Germinal center (tissue), 1 donor: ENCODE data around the gene ZNF503.
"Not testable (repeated sequence)": the region's sequence is repeated elsewhere in the genome, so short reads cannot be mapped to it uniquely, and the experiment has no call there.

Experiments used
- DNase-seq: peaks from one replicate; pipeline ENCODE4 v3.0.0; 2012; ENCODE audit warnings: mixed read lengths, low spot score

The ZNF503 gene

GRCh38 chr10:75395066-75395931, 6.3 kb downstream of the ZNF503 start:
- DNase-seq: peak; percentile 73

DNA sequence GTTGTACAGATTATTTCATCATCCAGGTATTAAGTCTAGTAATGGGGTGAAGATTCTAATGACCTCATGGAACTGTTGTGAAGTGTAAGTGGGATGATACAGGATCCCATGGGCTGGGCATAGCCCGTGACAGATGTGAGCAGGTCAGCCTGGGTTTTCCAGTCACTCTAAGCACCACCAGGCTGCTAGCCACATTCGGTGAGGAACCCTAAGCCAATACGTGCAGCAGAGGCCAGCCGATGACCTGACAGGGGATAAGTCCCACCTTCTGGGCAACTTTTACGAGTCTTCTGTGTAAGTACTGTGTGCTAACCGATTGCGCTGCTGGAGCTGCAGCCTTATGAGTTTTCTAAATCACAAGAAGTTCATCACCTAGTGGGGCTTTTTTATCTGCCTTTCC, 7.3 kb downstream of the ZNF503 start:
- no peak for DNase-seq

DNA sequence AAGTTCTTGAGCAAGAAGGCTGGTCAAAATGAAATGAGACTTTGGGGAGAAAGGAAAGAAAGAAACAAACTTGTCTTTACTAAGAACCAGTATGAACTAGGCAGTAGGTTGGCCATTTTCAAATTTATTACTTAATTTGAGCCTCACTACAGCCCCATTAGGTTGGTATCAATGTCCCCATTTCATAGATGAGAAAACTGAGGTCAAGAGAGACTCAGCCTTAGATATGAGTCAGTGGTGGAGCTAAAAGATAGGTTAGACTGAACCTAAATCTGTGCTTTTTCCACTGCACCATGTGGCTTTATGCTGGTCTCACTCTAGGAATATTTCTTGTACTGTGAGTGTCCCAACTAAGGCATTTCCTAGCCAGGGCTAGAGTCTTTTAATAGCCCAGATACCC, 8.8 kb downstream of the ZNF503 start:
- no peak for DNase-seq

GRCh38 chr10:75392271-75392670, 9.3 kb downstream of the ZNF503 start:
- DNase-seq: no peak

- DNase-seq: no peak
These were observed 11.4 kb downstream of the ZNF503 start for GRCh38 chr10:75390178-75390577.

DNA sequence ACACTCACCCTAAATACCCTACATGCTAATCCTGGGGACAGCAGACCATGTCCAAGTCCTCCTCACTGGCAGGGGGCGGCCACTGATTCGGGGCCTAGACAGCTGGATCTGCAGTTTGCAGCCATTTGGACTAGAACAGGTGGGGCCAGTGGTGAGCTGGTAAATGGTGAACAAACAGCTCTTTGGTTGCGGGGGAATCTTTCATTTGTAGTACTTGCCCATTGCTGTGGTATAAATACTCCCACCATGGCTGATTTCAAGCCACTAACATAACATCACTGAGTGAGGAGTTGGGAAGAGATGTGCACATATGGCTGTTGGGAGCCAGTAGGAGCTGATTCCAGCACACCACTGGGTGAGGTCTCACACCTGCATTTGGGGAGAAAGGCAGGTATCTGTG, 13.5 kb downstream of the ZNF503 start:
- no peak for DNase-seq

- no peak for DNase-seq
These were observed 15.4 kb downstream of the ZNF503 start for GRCh38 chr10:75386128-75386527.

- DNase-seq: no peak
These were observed 21.7 kb downstream of the ZNF503 start for GRCh38 chr10:75379817-75380216.

DNA sequence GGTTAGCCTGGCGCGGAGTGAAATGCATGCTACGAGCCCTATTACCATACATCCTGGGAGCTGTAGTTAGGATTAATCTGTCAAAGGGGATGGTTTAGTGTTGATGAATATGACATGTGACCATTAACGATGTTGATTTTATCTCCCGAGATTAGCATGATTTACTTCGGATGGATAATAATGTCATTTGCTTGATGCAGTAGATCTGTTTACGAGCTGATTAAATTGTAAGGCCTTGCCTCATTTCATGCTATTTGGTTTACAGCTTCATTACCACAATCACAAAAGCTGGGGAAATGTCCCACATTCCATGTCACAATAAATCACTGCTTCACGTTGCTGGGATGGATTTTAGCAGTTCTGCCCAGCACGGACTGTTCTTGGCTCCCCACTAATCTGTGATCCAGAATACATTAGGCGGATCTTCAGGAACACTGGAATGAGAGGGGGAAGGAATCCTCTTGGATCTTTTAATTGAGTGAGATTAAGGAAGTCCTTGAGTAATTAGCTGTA, 22.3 kb downstream of the ZNF503 start:
- no peak for DNase-seq

DNA sequence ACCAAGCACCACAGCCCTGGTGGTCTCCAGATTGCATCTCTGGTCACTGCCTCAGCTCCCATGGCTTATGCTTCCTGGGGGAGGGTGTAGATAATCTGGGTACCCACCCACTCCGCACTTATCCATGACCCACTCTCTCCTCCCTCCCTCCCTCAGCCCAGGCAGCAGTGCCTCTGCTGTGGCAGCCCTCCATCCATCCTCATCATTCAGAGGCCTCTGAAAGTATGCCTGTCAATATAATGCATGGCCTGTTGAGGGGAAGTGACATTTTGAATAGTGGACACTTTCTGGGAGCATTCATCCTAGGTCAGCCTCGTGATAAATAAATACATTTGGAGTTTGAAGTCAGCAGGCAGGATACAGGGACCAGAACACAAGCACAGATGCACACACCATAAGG, 23.2 kb downstream of the ZNF503 start:
- no peak for DNase-seq

DNA sequence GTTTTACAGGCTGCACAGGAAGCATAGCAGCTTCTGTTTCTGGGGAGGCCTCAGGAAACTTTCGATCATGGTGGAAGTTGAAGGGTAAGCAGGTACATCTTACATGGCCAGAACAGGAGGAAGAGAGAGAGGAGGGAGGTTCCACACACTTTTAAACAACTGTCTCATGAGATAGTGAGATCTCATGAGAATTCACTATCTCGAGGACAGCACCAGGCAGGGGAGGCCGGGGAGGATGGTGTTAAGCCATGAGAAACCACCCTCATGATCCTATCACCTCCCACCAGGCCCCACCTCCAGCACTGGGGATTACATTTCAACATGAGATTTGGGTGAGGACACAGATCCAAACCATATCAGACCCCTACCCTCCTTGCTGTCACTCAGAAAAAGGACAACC, 23.7 kb downstream of the ZNF503 start:
- DNase-seq: no peak

GRCh38 chr10:75375838-75376237, 25.7 kb downstream of the ZNF503 start:
- DNase-seq: peak; percentile 59

DNA sequence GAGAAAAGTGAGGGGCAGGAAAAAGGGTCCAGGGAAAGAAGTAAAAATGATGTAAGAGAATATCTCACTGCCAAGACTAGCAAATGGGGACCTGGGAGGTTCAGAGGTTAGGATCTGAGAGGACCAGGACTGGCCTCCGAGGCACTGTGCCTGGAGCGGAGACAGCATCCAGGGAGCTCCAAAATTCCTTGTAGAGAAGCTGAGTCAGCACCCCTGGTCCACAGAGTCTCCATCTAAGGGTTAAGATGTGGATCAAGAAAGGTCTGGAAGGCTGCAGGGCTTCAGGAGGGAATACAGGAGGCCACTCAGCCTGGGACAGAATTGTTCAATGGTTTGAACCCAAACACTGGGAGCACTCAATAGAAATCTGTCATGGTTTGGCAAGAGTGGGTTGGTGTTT, 30.6 kb downstream of the ZNF503 start:
- DNase-seq: no peak

GRCh38 chr10:75369838-75370237, 31.7 kb downstream of the ZNF503 start:
- DNase-seq: not testable (repeated sequence)

GRCh38 chr10:75367901-75368300, 33.7 kb downstream of the ZNF503 start:
- no peak for DNase-seq

DNA sequence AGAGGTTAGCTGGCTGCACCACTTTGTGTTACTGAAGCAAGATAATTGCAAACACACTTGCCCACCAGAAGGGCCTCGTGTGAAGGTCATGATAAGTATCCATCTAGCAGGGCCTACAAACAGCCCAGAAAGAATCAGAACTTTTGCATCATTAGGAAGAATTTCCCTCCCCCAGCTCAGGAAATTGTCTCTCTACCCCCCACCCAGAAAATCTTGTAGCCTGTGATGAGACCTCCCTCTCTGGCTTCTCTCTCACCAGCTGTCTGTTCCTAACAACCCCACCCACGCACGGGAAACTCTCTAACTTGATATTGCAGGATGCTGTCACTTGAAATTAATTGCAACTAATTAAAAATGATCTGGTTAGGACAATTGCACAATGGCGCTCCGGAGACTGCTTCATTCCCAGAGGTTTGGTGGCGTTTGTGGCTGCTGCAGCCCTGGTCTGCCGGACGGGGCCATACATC, 34.5 kb downstream of the ZNF503 start:
- no peak for DNase-seq

GRCh38 chr10:75363431-75363830, 38.1 kb downstream of the ZNF503 start:
- no peak for DNase-seq

DNA sequence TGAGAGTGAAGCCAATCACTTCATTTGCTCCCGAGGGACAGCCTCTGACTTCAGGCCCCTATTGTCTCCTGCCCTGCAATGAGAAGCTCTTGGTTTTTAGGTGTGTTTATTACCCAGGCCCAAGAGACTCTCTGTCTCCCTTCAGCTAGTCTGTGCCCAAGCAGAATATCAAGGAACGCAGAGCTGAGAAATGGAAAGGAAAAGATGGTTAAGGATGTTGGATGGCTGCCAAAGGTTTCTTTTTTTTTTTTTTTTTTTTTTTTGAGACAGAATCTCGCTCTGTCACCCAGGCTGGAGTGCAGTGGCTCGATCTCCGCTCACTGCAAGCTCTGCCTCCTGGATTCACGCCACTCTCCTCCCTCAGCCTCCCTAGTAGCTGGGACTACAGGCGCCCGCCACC, 41.7 kb downstream of the ZNF503 start:
- not testable (repeated sequence) for DNase-seq

- no peak for DNase-seq
These were observed 42.6 kb downstream of the ZNF503 start for GRCh38 chr10:75358835-75359421.

DNA sequence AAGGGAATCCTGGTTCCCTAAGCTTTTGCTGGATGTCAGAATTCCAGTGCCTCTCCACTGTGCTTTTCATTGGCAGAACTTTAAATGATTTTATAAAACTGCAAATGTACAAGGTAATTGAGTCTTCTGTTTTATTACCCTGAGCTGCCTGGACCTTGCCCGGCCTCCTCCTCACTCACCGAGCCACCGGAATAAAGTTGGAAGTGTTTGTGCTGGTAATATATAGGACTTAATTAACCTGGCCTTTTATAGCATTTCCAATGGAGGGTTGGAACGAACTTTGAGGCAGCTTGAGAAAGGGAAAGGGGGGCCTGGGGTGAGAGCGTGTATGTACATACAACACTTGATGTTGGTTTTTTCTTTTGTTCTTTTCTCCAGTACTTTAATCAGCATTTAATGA, 43.4 kb downstream of the ZNF503 start:
- DNase-seq: no peak

DNA sequence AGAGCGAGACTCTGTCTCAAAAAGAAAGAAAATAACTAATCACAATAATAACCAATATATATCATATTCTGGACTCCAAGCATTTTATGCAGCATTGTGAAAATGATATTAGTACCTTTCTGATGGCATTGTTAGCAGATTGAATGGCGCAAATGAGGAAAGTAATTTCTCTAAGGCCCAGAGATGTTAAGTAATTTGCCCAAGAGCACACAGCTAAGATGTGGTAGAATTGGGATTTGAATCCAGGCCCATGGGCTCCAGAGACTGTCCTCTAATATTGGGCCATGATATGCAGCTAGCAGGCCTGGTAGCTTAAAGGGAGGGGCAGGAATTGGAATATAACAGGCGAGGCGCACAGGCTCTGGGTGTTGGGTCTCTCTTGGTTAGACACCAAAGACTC, 44.1 kb downstream of the ZNF503 start:
- no peak for DNase-seq

DNA sequence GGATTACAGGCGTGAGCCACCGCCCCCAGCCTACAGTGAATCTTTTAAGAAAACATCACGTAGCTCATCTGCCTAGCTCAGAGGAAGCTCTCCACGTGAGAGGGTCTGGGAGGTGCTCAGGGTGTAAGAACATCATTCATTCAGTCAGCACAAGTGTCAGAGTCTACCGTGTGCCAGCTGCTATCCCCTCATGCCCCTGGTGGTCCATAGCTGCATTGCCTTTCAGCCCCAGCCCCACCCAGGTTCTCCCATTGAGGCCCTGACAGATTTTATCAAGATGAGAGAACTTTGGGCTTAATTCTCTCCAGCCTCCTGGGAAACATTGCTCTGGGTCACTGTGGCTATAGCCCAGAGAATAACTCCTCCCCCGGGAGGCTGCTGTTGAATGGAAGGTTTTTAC, 45.1 kb downstream of the ZNF503 start:
- DNase-seq: no peak

DNA sequence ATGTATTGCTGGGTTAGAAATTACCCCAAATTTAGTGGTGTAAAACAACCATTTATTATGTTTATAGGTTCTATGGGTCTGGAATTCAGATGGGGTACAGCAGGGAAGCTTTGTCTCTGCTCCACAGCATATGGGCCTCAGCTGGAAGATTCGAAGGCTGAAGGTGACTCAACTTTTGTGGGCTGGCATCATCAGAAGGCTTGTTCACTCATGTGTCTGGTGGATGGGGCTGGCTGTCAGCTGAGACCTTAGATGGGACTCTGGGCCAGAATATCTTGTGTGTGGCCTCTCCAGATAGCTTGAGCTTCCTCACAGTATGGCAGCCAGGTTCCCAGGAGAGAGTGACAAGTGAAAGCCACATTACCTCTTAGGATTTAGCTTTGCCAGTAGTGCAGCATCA, 45.9 kb downstream of the ZNF503 start:
- no peak for DNase-seq
